Transverse colon (tissue), 4 donors: ENCODE measurements around the gene CHST4. TPM values are rescaled to one million over a fixed set of nuclear protein-coding genes. Genes with fewer than 3 reads are reported as not detected.

Experiments used
- DNase-seq: peaks from one replicate; pipeline ENCODE4 v3.0.0-alpha.2; 2019
- H3K27ac ChIP-seq, 4 donors: fragments of 200-600 bp; sonication (generic); 2 replicates each; pipeline ENCODE4 v1.5.1; 2016 to 2018; ENCODE audit warnings: inconsistent platforms in 4 of 4
- H3K27me3 ChIP-seq: fragments of 200-600 bp; sonication (generic); 2 replicates; pipeline ENCODE4 v1.5.1; 2017; ENCODE audit warnings: inconsistent platforms
- H3K36me3 ChIP-seq, 4 donors: fragments of 200-600 bp; sonication (generic); 2 replicates each; pipeline ENCODE4 v1.5.1; 2017 to 2019; ENCODE audit warnings: inconsistent platforms in 4 of 4
- H3K4me1 ChIP-seq, 4 donors: fragments of 200-600 bp; sonication (generic); 2 replicates each; pipeline ENCODE4 v1.5.1; 2017 to 2020; ENCODE audit warnings: inconsistent platforms in 4 of 4
- H3K4me3 ChIP-seq, 4 donors: fragments of 200-600 bp; sonication (generic); 1 replicate in 1 of 4; 2 replicates in 3 of 4; pipeline versions ENCODE4 v1.5.1 to v1.6.1; 2017 to 2019; ENCODE audit warnings: inconsistent platforms in 4 of 4
- H3K9me3 ChIP-seq, 2 donors: fragments of 200-600 bp; sonication (generic); 2 replicates each; pipeline ENCODE4 v1.5.1; 2017 to 2019; ENCODE audit warnings: inconsistent platforms in 2 of 2
- EP300 ChIP-seq: sonication (generic); formaldehyde crosslinking; IDR thresholded peaks from one replicate; pipeline ENCODE4 v1.6.1; 2017; ENCODE audit warnings: antibody characterized with exemption, low read depth
- POLR2A ChIP-seq: fragments of 450-650 bp; IDR thresholded peaks from one replicate; pipeline ENCODE4 v1.6.1; 2016; ENCODE audit warnings: antibody characterized with exemption, mild to moderate bottlenecking, moderate library complexity
- POLR2AphosphoS5 ChIP-seq, 3 donors: sonication (generic); formaldehyde crosslinking; IDR thresholded peaks; one replicate each; pipeline ENCODE4 v1.6.1; 2016; ENCODE audit warnings: antibody characterized with exemption in 3 of 3
- WGBS, 2 donors: methylation state at CpG; one replicate each; pipeline ENCODE4 v1.1.5; 2018; ENCODE audit warnings: low coverage in 1 of 2; 5-methylcytosine and 5-hydroxymethylcytosine counted together
- in situ Hi-C, 4 donors: fragments of 200-750 bp; cut with MboI; loops; one replicate each; pipeline versions ENCODE4 v1.15.0 to v1.15.1; 2017; ENCODE audit warnings: low sequenced_read_pairs in 3 of 4, low pct_ligation_motif_present in 1 of 4, low pct_unique_long_range_greater_than_20kb in 1 of 4
- intact Hi-C: fragments of 100-400 bp; cut with DNase I; formaldehyde crosslinking; loops from one replicate; pipeline ENCODE4 v1.15.1; 2023; ENCODE audit warnings: low total_unique reads
- total RNA-seq, 4 donors: library from RNA; depleted of rRNA; stranded (reverse); fragments of >200 nt; gene quantifications; one replicate each; pipeline ENCODE4 v1.1.0, GENCODE V29; 2016
- TF ChIP-seq, protein P1 (sequence below), 5 experiments: fragments of 200-600 bp in 3 of 5; fragments of 450-650 bp in 2 of 5; sonication (generic) in 3 of 5; IDR thresholded peaks; 1 replicate in 2 of 5; 2 replicates in 3 of 5; pipeline ENCODE4 v1.5.1; 2016 to 2017; ENCODE audit warnings: antibody characterized with exemption in 5 of 5, inconsistent platforms in 3 of 5, mild to moderate bottlenecking in 2 of 5, moderate library complexity in 1 of 5

Gene CHST4
- total RNA-seq, 4 donors from 2014 or later, result not detected

- intact Hi-C loops, result no loop called here
- H3K27me3 ChIP-seq, result no peaks in the 10 kb centered on the region
- TF ChIP-seq, protein P1, sequence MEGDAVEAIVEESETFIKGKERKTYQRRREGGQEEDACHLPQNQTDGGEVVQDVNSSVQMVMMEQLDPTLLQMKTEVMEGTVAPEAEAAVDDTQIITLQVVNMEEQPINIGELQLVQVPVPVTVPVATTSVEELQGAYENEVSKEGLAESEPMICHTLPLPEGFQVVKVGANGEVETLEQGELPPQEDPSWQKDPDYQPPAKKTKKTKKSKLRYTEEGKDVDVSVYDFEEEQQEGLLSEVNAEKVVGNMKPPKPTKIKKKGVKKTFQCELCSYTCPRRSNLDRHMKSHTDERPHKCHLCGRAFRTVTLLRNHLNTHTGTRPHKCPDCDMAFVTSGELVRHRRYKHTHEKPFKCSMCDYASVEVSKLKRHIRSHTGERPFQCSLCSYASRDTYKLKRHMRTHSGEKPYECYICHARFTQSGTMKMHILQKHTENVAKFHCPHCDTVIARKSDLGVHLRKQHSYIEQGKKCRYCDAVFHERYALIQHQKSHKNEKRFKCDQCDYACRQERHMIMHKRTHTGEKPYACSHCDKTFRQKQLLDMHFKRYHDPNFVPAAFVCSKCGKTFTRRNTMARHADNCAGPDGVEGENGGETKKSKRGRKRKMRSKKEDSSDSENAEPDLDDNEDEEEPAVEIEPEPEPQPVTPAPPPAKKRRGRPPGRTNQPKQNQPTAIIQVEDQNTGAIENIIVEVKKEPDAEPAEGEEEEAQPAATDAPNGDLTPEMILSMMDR (IDR thresholded peaks at IDR 0.05), result no peak
- TF ChIP-seq POLR2AphosphoS5 (IDR thresholded peaks at IDR 0.05) (no peak), EP300 (no peak), POLR2A (no peak)
- H3K9me3 ChIP-seq, result no peaks in the 10 kb centered on the region
- H3K4me3 ChIP-seq, result no peak overlapping the region
- no peaks in the 10 kb centered on the region for H3K4me1 ChIP-seq
- no peaks in the 10 kb centered on the region for H3K36me3 ChIP-seq
- no peak overlapping the region for H3K27ac ChIP-seq
- in situ Hi-C loops, result no loop called here
- DNase-seq, result no peak
- WGBS, 2 donors, result 71 to 74% methylated on average over 3 of the region's 3 CpGs
Observed at GRCh38 chr16:71520550-71520949, 5.7 kb upstream of the CHST4 start.

GRCh38 chr16:71524566-71525553, 1.4 kb upstream of the CHST4 start:
- peaks cover 4% of the 10 kb centered on the region for H3K27me3 ChIP-seq
- TF ChIP-seq POLR2A, result no peak
- no peak for TF ChIP-seq POLR2AphosphoS5 (IDR thresholded peaks at IDR 0.05)
- TF ChIP-seq EP300, result no peak
- TF ChIP-seq, protein P1 (IDR thresholded peaks at IDR 0.05), result no peak
- no peaks in the 10 kb centered on the region for H3K9me3 ChIP-seq
- in situ Hi-C loops (no loop called here), intact Hi-C loops (no loop called here)
- no peak for DNase-seq
- H3K4me1 ChIP-seq, result no peaks in the 10 kb centered on the region
- no peak overlapping the region for H3K4me3 ChIP-seq
- no peaks in the 10 kb centered on the region for H3K36me3 ChIP-seq
- 77 to 78% methylated on average over 12 to 16 of the region's 16 CpGs for WGBS, 2 donors
- no peak overlapping the region for H3K27ac ChIP-seq

DNA sequence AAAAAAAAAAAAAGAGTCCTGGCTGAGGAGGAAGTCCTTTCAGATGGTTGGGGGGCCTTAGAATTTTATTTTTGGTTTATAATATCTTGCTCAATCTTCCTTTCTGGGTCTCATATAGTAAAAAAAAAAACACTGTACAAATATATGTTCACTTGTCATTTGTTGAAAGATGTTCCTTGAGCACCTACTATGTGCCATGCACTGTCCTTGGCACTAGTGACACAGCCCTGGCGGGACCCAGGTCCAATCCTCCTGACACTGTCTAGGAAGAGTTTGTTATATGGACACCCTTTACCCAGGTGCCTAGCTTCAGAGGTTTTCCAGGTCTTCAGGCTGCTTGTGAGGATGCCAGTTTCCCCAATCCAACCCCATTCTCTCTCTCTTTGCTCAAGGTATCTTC, 2.0 kb downstream of the CHST4 start:
- no peak for DNase-seq
- Histone ChIP-seq H3K27me3 (peaks cover 4% of the 10 kb centered on the region), H3K4me1 (no peaks in the 10 kb centered on the region), H3K9me3 (no peaks in the 10 kb centered on the region), H3K27ac (no peak overlapping the region), H3K36me3 (no peaks in the 10 kb centered on the region), H3K4me3 (no peak overlapping the region)
- WGBS, 2 donors, result 83 to 100% methylated on average over 1 of the region's 1 CpG
- TF ChIP-seq, protein P1 (IDR thresholded peaks at IDR 0.05), result no peak
- TF ChIP-seq POLR2AphosphoS5 (IDR thresholded peaks at IDR 0.05) (no peak), EP300 (no peak), POLR2A (no peak)
- intact Hi-C loops (no loop called here), in situ Hi-C loops (no loop called here)

DNA sequence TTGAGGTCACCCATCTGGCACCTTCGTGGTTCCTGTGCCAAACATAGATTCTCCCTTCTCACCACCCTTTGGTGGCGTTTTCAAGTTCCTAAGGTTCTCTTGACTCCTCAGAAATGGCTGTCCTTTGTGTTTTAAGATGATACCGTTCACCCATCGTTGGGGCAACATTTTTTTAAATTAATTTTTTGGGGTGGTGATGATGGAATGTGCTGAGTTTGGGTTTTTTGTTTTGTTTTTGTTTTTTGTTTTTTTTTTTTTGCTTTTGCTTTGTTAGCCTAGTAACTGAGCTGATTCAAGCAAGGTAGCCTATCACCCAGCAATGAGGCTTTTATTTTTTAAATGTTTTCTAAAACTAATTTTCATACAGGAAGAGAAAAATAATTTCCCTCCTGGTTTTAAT, 2.6 kb downstream of the CHST4 start:
- no peak for DNase-seq
- Histone ChIP-seq H3K36me3 (no peaks in the 10 kb centered on the region), H3K27me3 (peaks cover 4% of the 10 kb centered on the region), H3K27ac (no peak overlapping the region), H3K9me3 (no peaks in the 10 kb centered on the region), H3K4me3 (no peak overlapping the region), H3K4me1 (no peaks in the 10 kb centered on the region)
- WGBS, 2 donors, result 79% methylated on average over 3 to 4 of the region's 4 CpGs
- in situ Hi-C loops, result no loop called here
- TF ChIP-seq, protein P1 (IDR thresholded peaks at IDR 0.05), result no peak
- TF ChIP-seq EP300, result no peak
- TF ChIP-seq POLR2AphosphoS5 (IDR thresholded peaks at IDR 0.05), result no peak
- no peak for TF ChIP-seq POLR2A
- intact Hi-C loops, result no loop called here
